ENCODE data around the gene BCOR. TPM values are rescaled to one million over a fixed set of nuclear protein-coding genes. Genes with fewer than 3 reads are reported as not detected.

Gene BCOR
- total and polyA plus RNA-seq, 9 of the 15 experiments (the other 6 are each of a cell fraction or from before 2014, with no cell fraction given), result 27.5 to 113 (median 37.6) TPM

- TF ChIP-seq SMAD3 (CRISPR knock-in tag; conservative IDR thresholded peaks at IDR 0.05) (no peak), ETV1 (tag; conservative IDR thresholded peaks at IDR 0.05; ENCODE audit: low read depth) (peak; percentile 64; the same call in 1 of the 2 replicates), TCF7L2 (IDR thresholded peaks at IDR 0.05; ENCODE audit: low read depth, low read length) (no peak), KDM4B (IDR thresholded peaks at IDR 0.05; ENCODE audit: borderline replicate concordance in 2 of 2, low read depth in 1 of 2) (no peak), HEY1 (CRISPR knock-in tag; IDR thresholded peaks at IDR 0.05; ENCODE audit: borderline replicate concordance) (no peak), KAT7 (CRISPR knock-in tag; IDR thresholded peaks at IDR 0.05; ENCODE audit: borderline replicate concordance) (no peak), SOX6 (IDR thresholded peaks at IDR 0.05) (no peak), POLR2A (conservative IDR thresholded peaks at IDR 0.05) (peak; percentile 66), E4F1 (CRISPR knock-in tag; IDR thresholded peaks at IDR 0.05; ENCODE audit: borderline replicate concordance) (no peak), PATZ1 (CRISPR knock-in tag; IDR thresholded peaks at IDR 0.05; ENCODE audit: borderline replicate concordance) (no peak), FOXJ3 (CRISPR knock-in tag; IDR thresholded peaks at IDR 0.05) (no peak), ZNF395 (CRISPR knock-in tag; IDR thresholded peaks at IDR 0.05) (no peak), ZNF197 (CRISPR knock-in tag; IDR thresholded peaks at IDR 0.05; ENCODE audit: low read depth) (no peak), ZNF347 (CRISPR knock-in tag; IDR thresholded peaks at IDR 0.05; ENCODE audit: low read depth) (no peak), HNRNPLL (IDR thresholded peaks at IDR 0.05; ENCODE audit: low read depth, low read length, poor library complexity, severe bottlenecking) (peak; percentile 42), NR2C2 (CRISPR knock-in tag; IDR thresholded peaks at IDR 0.05) (no peak), NR2C2 (tag; IDR thresholded peaks at IDR 0.05) (no peak), RFX7 (CRISPR knock-in tag; IDR thresholded peaks at IDR 0.05) (no peak), FIP1L1 (IDR thresholded peaks at IDR 0.05; ENCODE audit: low read depth, low read length, poor library complexity, severe bottlenecking) (no peak), SMARCE1 (IDR thresholded peaks at IDR 0.05) (no peak), ZNF174 (CRISPR knock-in tag; IDR thresholded peaks at IDR 0.05) (no peak), SMARCC2 (IDR thresholded peaks at IDR 0.05; ENCODE audit: low read depth) (no peak), FOXA1 (IDR thresholded peaks at IDR 0.05; ENCODE audit: borderline replicate concordance) (no peak), ZKSCAN3 (CRISPR knock-in tag; IDR thresholded peaks at IDR 0.05) (no peak)
Measured at GRCh38 chrX:40013266-40014195, 84.2 kb downstream of the BCOR start (continued).
